Mammary epithelial cell (primary cell): Measurements from ENCODE around the gene GXYLT2.

Experiments
- CTCF ChIP-seq, 2 donors: IDR thresholded peaks in 1 of 2; conservative IDR thresholded peaks in 1 of 2; 2 replicates each; pipeline ENCODE4 v1.5.1; 2011 to 2012; ENCODE audit warnings: inconsistent platforms in 2 of 2, low read length in 2 of 2, mild to moderate bottlenecking in 2 of 2, control low read depth in 1 of 2, low read depth in 1 of 2; ENCODE audit not compliant: insufficient read depth in 1 of 2; ENCODE audit errors: extremely low read depth in 1 of 2
- EZH2 ChIP-seq: IDR thresholded peaks from 2 replicates; pipeline ENCODE4 v1.6.1; 2012; ENCODE audit warnings: low read length, inconsistent platforms, borderline replicate concordance

DNA sequence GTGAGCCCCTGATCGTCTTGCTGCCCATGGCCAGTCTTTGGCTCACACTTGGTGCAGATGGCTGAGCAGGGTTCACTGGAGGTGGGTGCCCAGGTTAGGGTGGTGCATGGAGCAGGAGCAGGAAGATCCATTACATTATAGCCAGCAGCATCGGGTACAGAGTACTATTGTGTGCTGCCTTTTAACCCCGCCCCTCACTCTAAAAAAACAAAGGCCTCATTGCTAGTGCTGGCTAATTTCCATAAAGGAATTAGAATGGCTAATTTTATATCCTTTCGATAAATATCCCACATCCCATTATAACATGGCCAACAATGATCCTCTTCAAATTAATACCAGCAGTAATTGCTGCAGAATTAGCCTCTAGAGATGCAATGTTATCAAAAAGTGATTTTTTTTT is 63.0 kb downstream of the GXYLT2 start:
- TF ChIP-seq CTCF (conservative IDR thresholded peaks at IDR 0.05 in 1 of 2, IDR thresholded peaks at IDR 0.05 in 1 of 2; ENCODE audit: extremely low read depth in 1 of 2, insufficient read depth in 1 of 2, low read depth in 1 of 2, low read length in 2 of 2) (no peak), EZH2 (no peak)
